ENCODE results near the gene CUEDC1. TPM values are rescaled to one million over a fixed set of nuclear protein-coding genes. Genes with fewer than 3 reads are reported as not detected.

CUEDC1 gene
- total and polyA plus RNA-seq, 5 donors from 2014 or later = not detected

GRCh38 chr17:57972151-57972550 is 16.9 kb upstream of the CUEDC1 start:
- H3K27ac Mint-ChIP-seq = no peak overlapping the region
- H3K9me3 Mint-ChIP-seq = no peaks in the 10 kb centered on the region
- H3K36me3 ChIP-seq (ENCODE audit: control insufficient read depth, insufficient read depth, low read length) = peaks cover 49% of the 10 kb centered on the region
- no peaks in the 10 kb centered on the region for H3K27me3 ChIP-seq (ENCODE audit: control insufficient read depth, insufficient read depth, low read length)
- H3K4me3 Mint-ChIP-seq = no peak overlapping the region
- H3K4me3 ChIP-seq (ENCODE audit: low read depth, low read length) = no peak overlapping the region
- H3K36me3 Mint-ChIP-seq = peaks cover 30% of the 10 kb centered on the region
- DNase-seq = no peak
- H3K9me3 ChIP-seq (ENCODE audit: control insufficient read depth in 2 of 2, low read length in 2 of 2) = no peaks in the 10 kb centered on the region
- peaks cover 0 to 8% (median 1%) of the 10 kb centered on the region in 4 donors for H3K4me1 Mint-ChIP-seq
- H3K27ac ChIP-seq (ENCODE audit: insufficient read depth, low read length, poor library complexity, severe bottlenecking) = no peak overlapping the region
- H3K4me1 ChIP-seq (ENCODE audit: control insufficient read depth, insufficient read depth, low read length, poor library complexity, severe bottlenecking) = no peaks in the 10 kb centered on the region
- H3K27me3 Mint-ChIP-seq = no peaks in the 10 kb centered on the region
- ATAC-seq (ENCODE audit: low read depth in 2 of 2) = no peak

- Mint-ChIP-seq H3K4me3 (no peak overlapping the region), H3K36me3 (peaks cover 25% of the 10 kb centered on the region), H3K9me3 (no peaks in the 10 kb centered on the region), H3K4me1 (peaks cover 0 to 4% (median 1%) of the 10 kb centered on the region in 4 donors), H3K27ac (no peak overlapping the region), H3K27me3 (no peaks in the 10 kb centered on the region)
- Histone ChIP-seq H3K36me3 (ENCODE audit: control insufficient read depth, insufficient read depth, low read length) (peaks cover 44% of the 10 kb centered on the region), H3K4me3 (ENCODE audit: low read depth, low read length) (no peak overlapping the region), H3K4me1 (ENCODE audit: control insufficient read depth, insufficient read depth, low read length, poor library complexity, severe bottlenecking) (no peaks in the 10 kb centered on the region), H3K27me3 (ENCODE audit: control insufficient read depth, insufficient read depth, low read length) (no peaks in the 10 kb centered on the region), H3K27ac (ENCODE audit: insufficient read depth, low read length, poor library complexity, severe bottlenecking) (no peak overlapping the region), H3K9me3 (ENCODE audit: control insufficient read depth in 2 of 2, low read length in 2 of 2) (no peaks in the 10 kb centered on the region)
- DNase-seq = no peak
- ATAC-seq (ENCODE audit: low read depth in 2 of 2) = no peak
Observed at GRCh38 chr17:57971572-57971971, 16.4 kb upstream of the CUEDC1 start.

- H3K27me3 ChIP-seq (ENCODE audit: control insufficient read depth, insufficient read depth, low read length) = no peaks in the 10 kb centered on the region
- H3K27ac ChIP-seq (ENCODE audit: insufficient read depth, low read length, poor library complexity, severe bottlenecking) = no peak overlapping the region
- peaks cover 35% of the 10 kb centered on the region for H3K36me3 ChIP-seq (ENCODE audit: control insufficient read depth, insufficient read depth, low read length)
- Mint-ChIP-seq H3K4me1 (no peaks in the 10 kb centered on the region), H3K4me3 (no peak overlapping the region), H3K27me3 (no peaks in the 10 kb centered on the region), H3K27ac (no peak overlapping the region), H3K36me3 (peaks cover 17% of the 10 kb centered on the region), H3K9me3 (no peaks in the 10 kb centered on the region)
- DNase-seq (no peak), ATAC-seq (ENCODE audit: low read depth in 2 of 2) (no peak)
- no peak overlapping the region for H3K4me3 ChIP-seq (ENCODE audit: low read depth, low read length)
- H3K9me3 ChIP-seq (ENCODE audit: control insufficient read depth in 2 of 2, low read length in 2 of 2) = no peaks in the 10 kb centered on the region
- H3K4me1 ChIP-seq (ENCODE audit: control insufficient read depth, insufficient read depth, low read length, poor library complexity, severe bottlenecking) = no peaks in the 10 kb centered on the region
Observed at GRCh38 chr17:57970710-57971109, 15.5 kb upstream of the CUEDC1 start.

GRCh38 chr17:57968456-57968855 is 13.2 kb upstream of the CUEDC1 start:
- no peak overlapping the region for H3K27ac ChIP-seq (ENCODE audit: insufficient read depth, low read length, poor library complexity, severe bottlenecking)
- no peak overlapping the region for H3K4me3 ChIP-seq (ENCODE audit: low read depth, low read length)
- Mint-ChIP-seq H3K27ac (no peak overlapping the region), H3K4me3 (no peak overlapping the region), H3K9me3 (no peaks in the 10 kb centered on the region), H3K4me1 (no peaks in the 10 kb centered on the region), H3K27me3 (peaks cover 11% of the 10 kb centered on the region), H3K36me3 (peaks cover 7% of the 10 kb centered on the region)
- no peaks in the 10 kb centered on the region for H3K4me1 ChIP-seq (ENCODE audit: control insufficient read depth, insufficient read depth, low read length, poor library complexity, severe bottlenecking)
- DNase-seq (no peak), ATAC-seq (ENCODE audit: low read depth in 2 of 2) (no peak)
- H3K9me3 ChIP-seq (ENCODE audit: control insufficient read depth in 2 of 2, low read length in 2 of 2) = no peaks in the 10 kb centered on the region
- H3K36me3 ChIP-seq (ENCODE audit: control insufficient read depth, insufficient read depth, low read length) = peaks cover 14% of the 10 kb centered on the region
- H3K27me3 ChIP-seq (ENCODE audit: control insufficient read depth, insufficient read depth, low read length) = no peaks in the 10 kb centered on the region

GRCh38 chr17:57966875-57967274 is 11.7 kb upstream of the CUEDC1 start:
- Mint-ChIP-seq H3K4me1 (no peaks in the 10 kb centered on the region), H3K27ac (peak overlapping the region in 1 of 3 donors; percentile 33), H3K4me3 (no peak overlapping the region), H3K36me3 (no peaks in the 10 kb centered on the region), H3K27me3 (peaks cover 19% of the 10 kb centered on the region), H3K9me3 (no peaks in the 10 kb centered on the region)
- Histone ChIP-seq H3K27ac (ENCODE audit: insufficient read depth, low read length, poor library complexity, severe bottlenecking) (no peak overlapping the region), H3K27me3 (ENCODE audit: control insufficient read depth, insufficient read depth, low read length) (peaks cover 3% of the 10 kb centered on the region), H3K4me3 (ENCODE audit: low read depth, low read length) (no peak overlapping the region), H3K4me1 (ENCODE audit: control insufficient read depth, insufficient read depth, low read length, poor library complexity, severe bottlenecking) (no peaks in the 10 kb centered on the region), H3K9me3 (ENCODE audit: control insufficient read depth in 2 of 2, low read length in 2 of 2) (no peaks in the 10 kb centered on the region), H3K36me3 (ENCODE audit: control insufficient read depth, insufficient read depth, low read length) (peaks cover 4% of the 10 kb centered on the region)
- ATAC-seq (ENCODE audit: low read depth in 2 of 2) = no peak
- DNase-seq = no peak

- Mint-ChIP-seq H3K9me3 (no peaks in the 10 kb centered on the region), H3K27me3 (peaks cover 19% of the 10 kb centered on the region), H3K4me3 (peak overlapping the region in 1 of 4 donors; percentile 47), H3K27ac (no peak overlapping the region), H3K4me1 (no peaks in the 10 kb centered on the region), H3K36me3 (no peaks in the 10 kb centered on the region)
- Histone ChIP-seq H3K9me3 (ENCODE audit: control insufficient read depth in 2 of 2, low read length in 2 of 2) (no peaks in the 10 kb centered on the region), H3K27ac (ENCODE audit: insufficient read depth, low read length, poor library complexity, severe bottlenecking) (no peak overlapping the region), H3K4me3 (ENCODE audit: low read depth, low read length) (no peak overlapping the region), H3K36me3 (ENCODE audit: control insufficient read depth, insufficient read depth, low read length) (no peaks in the 10 kb centered on the region), H3K4me1 (ENCODE audit: control insufficient read depth, insufficient read depth, low read length, poor library complexity, severe bottlenecking) (no peaks in the 10 kb centered on the region), H3K27me3 (ENCODE audit: control insufficient read depth, insufficient read depth, low read length) (peaks cover 3% of the 10 kb centered on the region)
- ATAC-seq (ENCODE audit: low read depth in 2 of 2) (no peak), DNase-seq (no peak)
Observed at GRCh38 chr17:57966246-57966645, 11.0 kb upstream of the CUEDC1 start.

- ATAC-seq (ENCODE audit: low read depth in 2 of 2) (no peak), DNase-seq (no peak)
Observed at GRCh38 chr17:57965521-57966160, 10.4 kb upstream of the CUEDC1 start.

GRCh38 chr17:57963149-57963511 is 7.9 kb upstream of the CUEDC1 start:
- no peak overlapping the region for H3K4me3 Mint-ChIP-seq
- no peaks in the 10 kb centered on the region for H3K4me1 ChIP-seq (ENCODE audit: control insufficient read depth, insufficient read depth, low read length, poor library complexity, severe bottlenecking)
- H3K27me3 ChIP-seq (ENCODE audit: control insufficient read depth, insufficient read depth, low read length) = peaks cover 6% of the 10 kb centered on the region

More at GRCh38 chr17:57965521-57966160, 10.4 kb upstream of the CUEDC1 start:
- Mint-ChIP-seq H3K36me3 (no peaks in the 10 kb centered on the region), H3K27ac (no peak overlapping the region), H3K4me3 (peak overlapping the region in 1 of 4 donors; percentile 47), H3K4me1 (no peaks in the 10 kb centered on the region), H3K27me3 (peaks cover 24% of the 10 kb centered on the region), H3K9me3 (no peaks in the 10 kb centered on the region)
- Histone ChIP-seq H3K27me3 (ENCODE audit: control insufficient read depth, insufficient read depth, low read length) (peaks cover 3% of the 10 kb centered on the region), H3K4me3 (ENCODE audit: low read depth, low read length) (no peak overlapping the region), H3K4me1 (ENCODE audit: control insufficient read depth, insufficient read depth, low read length, poor library complexity, severe bottlenecking) (no peaks in the 10 kb centered on the region), H3K36me3 (ENCODE audit: control insufficient read depth, insufficient read depth, low read length) (no peaks in the 10 kb centered on the region), H3K9me3 (ENCODE audit: control insufficient read depth in 2 of 2, low read length in 2 of 2) (no peaks in the 10 kb centered on the region), H3K27ac (ENCODE audit: insufficient read depth, low read length, poor library complexity, severe bottlenecking) (no peak overlapping the region)

More at GRCh38 chr17:57963149-57963511, 7.9 kb upstream of the CUEDC1 start:
- Histone ChIP-seq H3K4me3 (ENCODE audit: low read depth, low read length) (no peak overlapping the region), H3K36me3 (ENCODE audit: control insufficient read depth, insufficient read depth, low read length) (no peaks in the 10 kb centered on the region), H3K27ac (ENCODE audit: insufficient read depth, low read length, poor library complexity, severe bottlenecking) (no peak overlapping the region), H3K9me3 (ENCODE audit: control insufficient read depth in 2 of 2, low read length in 2 of 2) (no peaks in the 10 kb centered on the region)
- no peaks in the 10 kb centered on the region for H3K36me3 Mint-ChIP-seq
- no peak overlapping the region for H3K27ac Mint-ChIP-seq
- peaks cover 45% of the 10 kb centered on the region for H3K27me3 Mint-ChIP-seq
- H3K9me3 Mint-ChIP-seq = no peaks in the 10 kb centered on the region
- H3K4me1 Mint-ChIP-seq = no peaks in the 10 kb centered on the region
- ATAC-seq (ENCODE audit: low read depth in 2 of 2) (no peak), DNase-seq (no peak)
